ENCODE data around the gene HAAO.

DNA sequence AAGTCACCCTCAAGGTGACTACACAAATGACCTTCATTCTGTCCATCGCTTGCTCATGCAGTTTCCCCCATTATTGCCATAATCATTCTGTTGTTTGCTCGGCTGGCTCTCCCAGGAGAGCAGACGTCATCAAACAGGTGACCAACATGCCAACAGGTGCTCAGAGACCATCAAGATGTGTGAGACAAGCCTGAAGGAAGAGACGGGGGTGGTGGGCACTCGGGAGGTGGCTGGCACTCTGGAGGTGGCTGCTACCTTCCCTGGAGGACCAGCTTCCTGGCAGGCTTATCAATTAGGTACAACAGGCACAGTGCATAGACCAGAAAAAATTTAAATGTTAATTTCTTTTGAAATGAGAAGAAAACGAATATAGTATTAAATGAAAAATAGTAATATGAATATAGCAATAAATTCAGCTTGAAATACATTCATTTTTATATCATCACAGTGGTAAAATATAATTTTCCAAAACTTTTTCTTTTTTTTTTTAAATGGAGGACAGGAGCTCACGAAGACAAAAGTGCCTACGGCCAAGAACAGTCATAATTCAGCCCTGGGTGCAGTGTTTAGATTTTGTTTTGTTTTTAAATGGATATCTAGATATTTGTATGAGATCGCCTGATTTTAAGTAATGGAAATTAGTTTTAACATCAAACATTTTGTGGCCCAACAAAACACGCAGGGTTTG, 16.9 kb upstream of the HAAO start:
- TF ChIP-seq, protein P1, sequence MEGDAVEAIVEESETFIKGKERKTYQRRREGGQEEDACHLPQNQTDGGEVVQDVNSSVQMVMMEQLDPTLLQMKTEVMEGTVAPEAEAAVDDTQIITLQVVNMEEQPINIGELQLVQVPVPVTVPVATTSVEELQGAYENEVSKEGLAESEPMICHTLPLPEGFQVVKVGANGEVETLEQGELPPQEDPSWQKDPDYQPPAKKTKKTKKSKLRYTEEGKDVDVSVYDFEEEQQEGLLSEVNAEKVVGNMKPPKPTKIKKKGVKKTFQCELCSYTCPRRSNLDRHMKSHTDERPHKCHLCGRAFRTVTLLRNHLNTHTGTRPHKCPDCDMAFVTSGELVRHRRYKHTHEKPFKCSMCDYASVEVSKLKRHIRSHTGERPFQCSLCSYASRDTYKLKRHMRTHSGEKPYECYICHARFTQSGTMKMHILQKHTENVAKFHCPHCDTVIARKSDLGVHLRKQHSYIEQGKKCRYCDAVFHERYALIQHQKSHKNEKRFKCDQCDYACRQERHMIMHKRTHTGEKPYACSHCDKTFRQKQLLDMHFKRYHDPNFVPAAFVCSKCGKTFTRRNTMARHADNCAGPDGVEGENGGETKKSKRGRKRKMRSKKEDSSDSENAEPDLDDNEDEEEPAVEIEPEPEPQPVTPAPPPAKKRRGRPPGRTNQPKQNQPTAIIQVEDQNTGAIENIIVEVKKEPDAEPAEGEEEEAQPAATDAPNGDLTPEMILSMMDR (IDR thresholded peaks at IDR 0.05; ENCODE audit: low read depth, low read length), result no peak
- TF ChIP-seq EZH2phosphoT487 (IDR thresholded peaks at IDR 0.05; ENCODE audit: low read depth), result no peak
